Pancreas (tissue), 10 donors: ENCODE measurements around the gene SLC2A1. TPM values are rescaled to one million over a fixed set of nuclear protein-coding genes. Genes with fewer than 3 reads are reported as not detected.

Experiments
- ATAC-seq, 4 donors: fragments of 200-7000 bp; cut with Tn5 transposase; one replicate each; pipeline versions ENCODE4 v1.8.0 to v1.9.1; 2020; ENCODE audit warnings: mild to moderate bottlenecking in 4 of 4, moderate library complexity in 4 of 4
- DNase-seq, 6 donors: peaks; one replicate each; pipeline ENCODE4 v3.0.0-alpha.2; 2020
- FAIRE-seq: peaks from 2 replicates; lab custom pipeline; 2012; peaks lifted over from hg19 to GRCh38; lab: Jason Lieb, UNC
- H3K27ac ChIP-seq, 4 donors: fragments of 200-600 bp; sonication (generic); 1 replicate in 3 of 4; 2 replicates in 1 of 4; pipeline versions ENCODE4 v1.5.0 to v1.8.0; 2020
- H3K27me3 ChIP-seq, 4 donors: fragments of 200-600 bp; one replicate each; pipeline ENCODE4 v1.8.0; 2021
- H3K36me3 ChIP-seq, 3 donors: fragments of 200-600 bp; sonication (generic) in 1 of 3; one replicate each; pipeline versions ENCODE4 v1.5.0 to v1.8.0; 2020 to 2021
- H3K4me1 ChIP-seq, 3 donors: fragments of 200-600 bp; one replicate each; pipeline ENCODE4 v1.8.0; 2021
- H3K4me3 ChIP-seq, 4 donors: fragments of 200-600 bp; sonication (generic) in 2 of 4; one replicate each; pipeline versions ENCODE4 v1.5.0 to v1.8.0; 2020 to 2021
- H3K9me3 ChIP-seq, 4 donors: fragments of 200-600 bp; one replicate each; pipeline ENCODE4 v1.8.0; 2021
- CTCF ChIP-seq, 4 donors: fragments of 200-600 bp; sonication (generic) in 3 of 4; IDR thresholded peaks; one replicate each; pipeline versions ENCODE4 v1.5.0 to v1.8.0; 2021; ENCODE audit warnings: antibody characterized with exemption in 4 of 4
- WGBS, 2 donors: extraction: QIAGEN DNeasy Blood & Tissue Kit; methylation state at CpG; one replicate each; pipeline ENCODE4 v1.1.7; 2013; 5-methylcytosine and 5-hydroxymethylcytosine counted together
- intact Hi-C, 3 donors: fragments of 100-400 bp; cut with DNase I; formaldehyde crosslinking; loops; one replicate each; pipeline versions ENCODE4 v1.11.1 to v1.14.2; 2022
- polyA plus RNA-seq, 2 donors: library from polyadenylated mRNA; stranded (reverse); fragments of 200-250 nt; gene quantifications; one replicate each; pipeline ENCODE4 v1.2.3, GENCODE V29; 2013
- total RNA-seq, 6 donors: library from RNA; stranded (reverse); fragmentation: NEBNext Ultra II Directional in 4 of 6; extraction: Animal tissue kit (Norgen Biotek cat#: 25700) in 4 of 6; gene quantifications; one replicate each; pipeline versions ENCODE4 v1.2.1 to v1.2.4, GENCODE V29; 2021 to 2023
- donor health status: healthy with polysubstance abuse.
- donor health status: DM: no; HTN: no; CAD: no; lungs with moderate emphysema.
- donor health status: DM: no; HTN: no; CAD: no.
- donor health status: control.
- donor health status: control.
- donor health status: Bipolar disorder and iron deficiency.
- donor health status: DM: yes; HTN: yes; CAD: no.
- donor health status: DM: no; HTN: no; CAD: no.
- donor health status: DM: no; HTN: no; CAD: no.
- donor health status: DM: yes; HTN: yes; CAD: no.

Gene SLC2A1
- total and polyA plus RNA-seq, 8 donors = 1.6 to 10.9 (median 6.8) TPM

DNA sequence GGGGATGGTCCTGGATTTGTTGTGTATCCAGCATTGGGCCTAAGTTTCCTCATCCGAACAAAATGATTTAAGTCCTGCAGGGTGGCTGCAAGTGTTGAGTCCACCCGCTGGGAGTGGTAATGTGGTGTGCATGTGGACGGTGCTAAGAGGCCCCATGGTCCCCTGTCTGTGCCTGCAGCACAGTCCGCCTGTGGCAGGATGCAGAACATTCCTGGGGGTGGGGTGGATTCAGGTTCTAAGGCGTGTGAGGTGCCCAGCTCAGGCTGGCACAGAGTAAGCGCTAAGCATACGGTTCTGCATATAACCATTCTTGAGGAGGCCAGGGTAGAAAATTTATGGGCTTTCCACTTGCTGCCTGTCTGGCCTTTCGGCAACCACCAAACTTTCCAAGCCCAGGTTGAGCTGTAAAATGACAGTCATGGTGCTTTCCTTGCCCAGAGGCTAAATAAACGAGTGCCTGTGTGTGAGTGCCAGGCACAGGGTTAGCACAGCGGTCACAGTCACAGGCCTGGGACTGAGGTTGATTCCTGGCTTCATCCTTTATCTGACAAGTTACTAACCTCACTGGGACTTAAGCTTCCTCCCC lies 30.7 kb downstream of the SLC2A1 start:
- no peak for TF ChIP-seq CTCF (IDR thresholded peaks at IDR 0.05)

GRCh38 chr1:42927274-42927841 lies 31.3 kb downstream of the SLC2A1 start:
- intact Hi-C loops = no loop called here
- H3K27ac ChIP-seq = no peak overlapping the region
- H3K4me1 ChIP-seq = peaks cover 0 to 4% (median 0%) of the 10 kb centered on the region in 3 donors
- no peak overlapping the region for H3K4me3 ChIP-seq
- no peaks in the 10 kb centered on the region for H3K9me3 ChIP-seq
- H3K27me3 ChIP-seq = no peaks in the 10 kb centered on the region
- no peak for FAIRE-seq
- H3K36me3 ChIP-seq = peaks cover 0 to 9% (median 0%) of the 10 kb centered on the region in 3 donors
- 93 to 96% methylated on average over 8 of the region's 8 CpGs for WGBS, 2 donors
- no peak for DNase-seq
- no peak for TF ChIP-seq CTCF (IDR thresholded peaks at IDR 0.05)
- ATAC-seq = no peak

More for the DNA sequence above, 30.7 kb downstream of the SLC2A1 start:
- H3K4me3 ChIP-seq = no peak overlapping the region
- 88 to 90% methylated on average over 10 of the region's 10 CpGs for WGBS, 2 donors
- no peaks in the 10 kb centered on the region for H3K27me3 ChIP-seq
- peaks cover 0 to 9% (median 0%) of the 10 kb centered on the region in 3 donors for H3K36me3 ChIP-seq
- FAIRE-seq (no peak), ATAC-seq (no peak), DNase-seq (no peak)
- no peak overlapping the region for H3K27ac ChIP-seq
- no peaks in the 10 kb centered on the region for H3K9me3 ChIP-seq
- peaks cover 0 to 4% (median 0%) of the 10 kb centered on the region in 3 donors for H3K4me1 ChIP-seq
- intact Hi-C loops = no loop called here

DNA sequence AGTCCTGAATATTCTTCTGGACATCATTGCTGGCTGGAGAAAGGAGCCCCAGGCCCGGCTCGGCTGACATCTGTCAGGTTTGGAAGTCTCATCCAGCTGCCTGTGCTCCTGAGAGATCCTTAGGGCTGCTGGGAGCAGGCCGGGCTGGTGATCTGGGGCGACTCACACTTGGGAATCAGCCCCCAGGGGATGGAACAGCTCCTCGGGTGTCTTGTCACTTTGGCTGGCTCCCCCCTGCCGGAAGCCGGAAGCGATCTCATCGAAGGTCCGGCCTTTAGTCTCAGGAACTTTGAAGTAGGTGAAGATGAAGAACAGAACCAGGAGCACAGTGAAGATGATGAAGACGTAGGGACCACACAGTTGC lies 31.8 kb downstream of the SLC2A1 start:
- 90 to 91% methylated on average over 11 of the region's 11 CpGs for WGBS, 2 donors
- TF ChIP-seq CTCF (IDR thresholded peaks at IDR 0.05) = no peak
- peaks cover 0 to 4% (median 0%) of the 10 kb centered on the region in 3 donors for H3K4me1 ChIP-seq

GRCh38 chr1:42926235-42926878 lies 32.3 kb downstream of the SLC2A1 start:
- H3K27ac ChIP-seq = no peak overlapping the region
- intact Hi-C loops = no loop called here
- no peaks in the 10 kb centered on the region for H3K27me3 ChIP-seq
- no peaks in the 10 kb centered on the region for H3K9me3 ChIP-seq
- H3K4me3 ChIP-seq = no peak overlapping the region
- FAIRE-seq (no peak), ATAC-seq (no peak), DNase-seq (no peak)
- WGBS, 2 donors = 87 to 91% methylated on average over 5 of the region's 5 CpGs
- peaks cover 0 to 9% (median 0%) of the 10 kb centered on the region in 3 donors for H3K36me3 ChIP-seq
- no peak for TF ChIP-seq CTCF (IDR thresholded peaks at IDR 0.05)
- peaks cover 0 to 4% (median 0%) of the 10 kb centered on the region in 3 donors for H3K4me1 ChIP-seq

More for the DNA sequence above, 31.8 kb downstream of the SLC2A1 start:
- intact Hi-C loops = no loop called here
- DNase-seq (no peak), FAIRE-seq (no peak), ATAC-seq (no peak)
- no peaks in the 10 kb centered on the region for H3K27me3 ChIP-seq
- no peak overlapping the region for H3K4me3 ChIP-seq
- H3K27ac ChIP-seq = no peak overlapping the region
- H3K36me3 ChIP-seq = peaks cover 0 to 9% (median 0%) of the 10 kb centered on the region in 3 donors
- H3K9me3 ChIP-seq = no peaks in the 10 kb centered on the region
